Daoy (cell line): ENCODE data around the gene SLC25A19. TPM values are rescaled to one million over a fixed set of nuclear protein-coding genes. Genes with fewer than 3 reads are reported as not detected.

ENCODE experiments used
- DNase-seq: peaks from one replicate; pipeline ENCODE4 v3.0.0-alpha.2; 2015; ENCODE audit warnings: low read depth
- total RNA-seq: library from RNA; depleted of rRNA; stranded (reverse); fragments of >200 nt; shearing (Covaris generic); gene quantifications from 2 replicates; pipeline ENCODE4 v1.2.3, GENCODE V29; 2014; rRNA removed

The SLC25A19 gene
- 19.4 and 30.9 TPM in 2 replicates for total RNA-seq

DNA sequence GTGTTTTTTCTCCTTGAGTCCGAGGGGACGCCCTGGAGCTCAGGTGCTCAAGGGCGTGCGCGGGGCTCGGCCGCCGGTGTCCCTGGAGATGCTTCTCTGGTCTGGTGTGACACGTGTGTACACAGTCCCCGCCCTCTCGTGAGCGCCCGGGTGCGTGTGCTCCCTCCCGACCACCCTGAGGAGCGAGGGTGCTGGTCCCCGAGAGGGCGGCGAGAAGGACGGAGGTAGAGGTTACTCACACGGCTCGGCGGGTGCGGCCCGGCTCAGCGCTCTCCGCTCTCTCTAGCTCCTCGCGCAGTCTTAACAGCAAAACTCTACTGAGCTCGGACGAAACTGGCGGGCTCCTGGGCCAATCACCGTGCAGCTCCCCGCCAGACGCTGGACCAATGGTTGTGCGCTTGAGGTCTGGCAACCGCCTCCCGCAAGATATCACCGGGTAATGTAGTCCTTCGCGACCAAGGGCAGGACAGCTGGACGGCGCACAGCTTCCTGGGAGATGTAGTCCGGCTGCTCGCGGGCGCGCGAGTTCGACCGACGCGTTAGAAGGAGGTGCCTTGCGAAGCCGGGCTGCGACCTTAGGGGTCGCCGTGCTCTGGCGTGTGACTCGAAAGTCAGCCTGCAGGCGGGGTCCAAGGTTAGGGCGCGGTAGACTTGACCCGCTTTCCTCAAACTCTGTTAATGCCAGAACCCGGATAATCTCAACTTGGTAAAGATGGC, at the start of gene SLC25A19:
TSS of gene SLC25A19 (minus strand) at position 319 of the 717 bp plus-strand sequence. CDS start 2,669 bp downstream, outside the sequence.
- peak; percentile 99 for DNase-seq

DNA sequence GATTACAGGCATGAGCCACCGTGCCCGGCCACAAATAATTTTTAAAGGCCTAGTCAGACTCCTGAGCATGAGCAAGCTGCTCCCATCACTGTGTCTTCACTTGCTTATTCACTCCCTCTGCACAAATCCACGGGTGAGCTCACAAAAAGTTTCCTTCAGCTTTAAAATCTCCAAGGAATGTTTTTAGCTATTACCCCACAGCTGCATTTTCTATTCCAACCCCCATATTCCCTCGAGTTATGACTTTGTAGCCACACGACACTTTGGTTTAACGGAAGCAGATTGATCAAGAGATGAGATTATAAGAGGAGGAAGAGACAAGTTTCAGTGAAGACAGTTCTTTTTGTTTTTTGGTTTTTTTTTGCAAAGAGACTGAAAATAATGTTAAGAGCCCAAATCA, 49.1 kb upstream of the SLC25A19 start:
- DNase-seq: no peak

GRCh38 chr17:75335315-75335714, 46.1 kb upstream of the SLC25A19 start:
- DNase-seq: no peak

GRCh38 chr17:75334723-75335122, 45.5 kb upstream of the SLC25A19 start:
- no peak for DNase-seq

GRCh38 chr17:75331671-75332070, 42.4 kb upstream of the SLC25A19 start:
- DNase-seq: no peak

- no peak for DNase-seq
Observed at GRCh38 chr17:75327757-75328156, 38.5 kb upstream of the SLC25A19 start.

- no peak for DNase-seq
Observed at GRCh38 chr17:75326226-75326848, 37.1 kb upstream of the SLC25A19 start.

GRCh38 chr17:75325827-75326225, 36.6 kb upstream of the SLC25A19 start:
- no peak for DNase-seq

DNA sequence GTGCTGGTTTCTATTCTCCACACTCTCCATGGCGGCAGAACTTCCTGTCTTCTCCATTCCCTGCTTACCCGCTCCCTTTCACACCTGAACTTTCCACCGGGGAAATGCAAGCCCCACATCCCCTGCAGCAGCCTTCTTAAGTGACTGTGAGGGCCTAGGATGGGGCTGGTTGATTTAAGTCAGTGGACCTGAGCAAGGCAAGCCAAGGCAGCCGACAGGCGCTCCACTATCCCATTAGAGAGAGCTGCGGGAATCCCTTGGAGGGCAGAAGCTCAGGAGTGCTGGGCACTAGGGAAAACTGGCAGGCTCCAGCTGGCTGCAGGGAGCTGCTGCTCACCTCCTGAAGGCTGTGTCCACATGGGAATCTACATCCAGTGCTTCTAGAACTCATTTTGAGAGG, 36.1 kb upstream of the SLC25A19 start:
- no peak for DNase-seq

GRCh38 chr17:75321506-75321905, 32.3 kb upstream of the SLC25A19 start:
- no peak for DNase-seq

- peak; percentile 81 for DNase-seq
Observed at GRCh38 chr17:75319904-75320691, 30.9 kb upstream of the SLC25A19 start.

DNA sequence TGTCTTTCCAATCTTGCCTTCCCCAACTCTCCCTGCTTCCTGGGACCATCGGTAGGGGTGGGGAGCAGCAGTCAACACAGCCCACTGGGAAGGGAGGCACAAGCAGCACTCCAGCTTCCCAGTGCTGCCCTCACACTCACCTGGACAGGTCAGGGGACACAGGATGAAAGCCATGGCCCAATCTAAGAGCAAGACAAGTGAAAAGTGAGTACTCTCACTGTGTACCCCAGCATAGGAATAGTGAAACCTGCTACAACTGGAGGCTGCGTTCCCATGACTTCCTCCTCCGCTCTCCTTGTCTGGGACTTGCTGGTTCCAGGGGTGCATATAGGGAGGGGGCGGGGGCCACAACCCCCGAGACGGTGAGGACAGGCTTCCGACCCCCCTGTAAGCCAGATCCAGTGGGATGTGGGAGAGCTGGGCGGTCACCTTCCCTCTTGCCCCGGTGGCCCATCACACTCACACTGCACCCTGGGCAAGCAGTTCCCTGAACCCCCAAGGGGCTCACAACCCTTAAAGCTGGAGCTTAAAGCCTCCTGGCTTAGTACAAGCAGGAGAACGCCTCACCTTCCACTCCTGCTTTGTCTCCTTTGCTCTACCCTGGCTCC, 29.5 kb upstream of the SLC25A19 start:
- DNase-seq: no peak

DNA sequence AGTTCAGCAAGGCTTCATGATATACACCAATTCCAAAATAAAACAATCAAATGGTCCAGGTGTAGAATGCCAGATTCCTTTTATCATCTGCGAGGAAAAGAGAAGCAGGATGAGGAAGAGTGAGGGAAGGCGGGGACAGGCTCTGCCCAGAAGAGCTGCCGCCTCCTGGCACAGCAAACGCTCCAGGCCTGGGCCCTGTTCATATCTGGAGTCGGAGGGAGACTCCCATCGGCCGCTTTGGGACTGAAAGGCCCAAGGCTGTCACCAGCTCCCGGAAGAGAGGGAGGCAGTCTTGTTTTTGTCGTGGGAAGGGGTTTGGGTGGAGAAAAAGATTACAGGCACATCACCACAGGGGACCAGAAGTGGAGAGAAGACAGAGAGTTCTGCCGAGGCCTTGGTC, 29.0 kb upstream of the SLC25A19 start:
- DNase-seq: no peak

- DNase-seq: no peak
Observed at GRCh38 chr17:75317671-75318070, 28.4 kb upstream of the SLC25A19 start.

GRCh38 chr17:75316253-75316652, 27.0 kb upstream of the SLC25A19 start:
- DNase-seq: no peak

GRCh38 chr17:75315541-75316243, 26.5 kb upstream of the SLC25A19 start:
- no peak for DNase-seq

DNA sequence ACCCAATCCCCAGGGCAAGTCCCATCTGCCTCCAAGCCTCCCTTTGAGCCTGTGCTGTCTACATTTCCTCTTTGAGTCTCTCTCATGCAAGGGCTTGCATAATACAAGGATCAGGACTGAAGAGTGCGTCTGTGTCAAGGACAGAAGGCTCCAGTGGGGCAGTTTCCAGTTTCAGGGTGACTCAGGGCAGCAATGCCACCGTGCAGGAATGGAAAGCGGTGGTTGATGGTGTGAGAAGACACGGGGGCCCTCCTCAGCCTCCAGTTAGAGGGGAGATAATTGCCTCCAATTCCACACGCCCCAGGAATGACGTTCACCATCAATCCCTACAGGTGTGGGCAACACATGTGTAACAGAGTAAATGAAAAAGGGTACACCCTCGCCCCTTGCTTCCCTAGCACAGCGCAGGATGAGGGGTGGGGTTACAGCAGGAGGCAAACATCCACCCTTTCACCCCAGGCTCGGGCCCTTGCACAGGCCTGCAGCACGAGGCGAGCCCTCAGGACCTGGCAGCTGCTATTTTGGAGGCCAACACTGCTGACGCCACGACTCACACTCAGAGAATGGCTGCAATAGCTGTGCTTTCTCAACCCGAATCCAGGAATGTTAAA, 24.8 kb upstream of the SLC25A19 start:
- DNase-seq: no peak

DNA sequence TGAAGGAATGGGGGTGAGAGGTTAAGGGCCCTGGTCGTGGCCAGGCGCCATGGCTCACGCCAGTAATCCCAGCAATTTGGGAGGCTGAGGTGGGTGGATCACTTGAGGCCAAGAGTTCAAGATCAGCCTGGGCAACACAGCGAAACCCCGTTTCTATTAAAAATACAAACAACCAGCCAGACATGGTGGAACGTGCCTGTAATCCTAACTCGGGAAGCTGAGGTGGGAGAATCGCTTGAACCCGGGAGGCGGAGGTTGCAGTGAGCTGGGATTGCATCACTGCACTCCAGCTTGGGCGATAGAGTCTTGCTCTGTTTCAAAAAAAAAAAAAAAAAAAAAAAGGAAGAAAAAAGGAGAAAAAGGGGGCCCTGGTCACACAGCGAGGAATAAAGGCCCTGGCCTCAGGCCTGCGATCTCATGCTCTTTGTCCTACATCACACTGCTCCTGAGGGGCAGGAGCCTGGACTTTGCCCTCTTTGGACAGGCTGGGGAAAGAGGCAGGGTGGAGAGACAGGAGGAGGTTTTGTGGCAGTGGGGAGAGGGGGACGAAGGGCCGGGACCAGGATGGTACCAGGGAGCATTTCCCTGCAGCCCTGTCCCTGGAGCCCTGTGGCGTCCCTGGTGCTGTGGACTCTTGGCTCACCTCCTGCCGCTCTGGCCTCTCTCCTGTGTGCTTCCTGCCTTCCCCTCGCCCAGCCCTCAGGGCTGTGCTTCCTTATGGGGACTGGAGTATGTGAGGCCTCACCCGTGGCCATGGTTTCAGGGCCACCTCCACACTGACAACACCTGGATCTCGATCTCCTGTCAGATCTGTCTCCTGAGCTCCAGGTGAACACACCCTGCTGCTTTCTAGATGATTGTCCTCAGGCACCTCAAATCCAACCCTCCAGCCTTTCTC, 19.7 kb upstream of the SLC25A19 start:
- DNase-seq: no peak

- DNase-seq: no peak
Observed at GRCh38 chr17:75307957-75308731, 18.9 kb upstream of the SLC25A19 start.
